NCI-H1092 (cell line): ENCODE data around the gene BANP.
"Not testable (repeated sequence)": the region's sequence is repeated elsewhere in the genome, so short reads cannot be mapped to it uniquely, and the experiment has no call there.

ENCODE experiments used
- DNase-seq: peaks from one replicate; lab custom pipeline; 2025; lab: John Stamatoyannopoulos, UW

BANP gene

GRCh38 chr16:88067530-88068411 lies 116.5 kb downstream of the BANP start:
- no peak for DNase-seq

GRCh38 chr16:88068476-88069396 lies 117.5 kb downstream of the BANP start:
- no peak for DNase-seq

GRCh38 chr16:88069397-88070168 lies 118.3 kb downstream of the BANP start:
- no peak for DNase-seq

GRCh38 chr16:88070341-88070740 lies 119.1 kb downstream of the BANP start:
- DNase-seq = no peak

- DNase-seq = no peak
Observed at GRCh38 chr16:88070989-88071625, 119.9 kb downstream of the BANP start.

- DNase-seq = no peak
Observed at GRCh38 chr16:88071908-88072307, 120.7 kb downstream of the BANP start.

- no peak for DNase-seq
Observed at GRCh38 chr16:88072571-88073001, 121.4 kb downstream of the BANP start.

GRCh38 chr16:88073201-88073721 lies 122.0 kb downstream of the BANP start:
- no peak for DNase-seq

- DNase-seq = no peak
Observed at GRCh38 chr16:88074041-88074440, 122.8 kb downstream of the BANP start.

- no peak for DNase-seq
Observed at GRCh38 chr16:88076211-88076931, 125.1 kb downstream of the BANP start.

GRCh38 chr16:88076932-88077320 lies 125.7 kb downstream of the BANP start:
- not testable (repeated sequence) for DNase-seq

GRCh38 chr16:88077328-88078108 lies 126.3 kb downstream of the BANP start:
- no peak for DNase-seq

GRCh38 chr16:88078111-88078775 lies 127.0 kb downstream of the BANP start:
- DNase-seq = no peak

GRCh38 chr16:88083582-88083981 lies 132.3 kb downstream of the BANP start:
- no peak for DNase-seq

- no peak for DNase-seq
Observed at GRCh38 chr16:88084881-88085280, 133.6 kb downstream of the BANP start.

GRCh38 chr16:88086571-88087516 lies 135.6 kb downstream of the BANP start:
- DNase-seq = no peak

GRCh38 chr16:88087517-88087877 lies 136.3 kb downstream of the BANP start:
- DNase-seq = no peak

- no peak for DNase-seq
Observed at GRCh38 chr16:88088161-88088581, 136.9 kb downstream of the BANP start.
